T47D (cell line): ENCODE measurements around the gene OPHN1.
A peak's percentile ranks its signal among the peaks of the same experiment; 100 is the strongest.

Experiments used
- DNase-seq, 2 experiments: peaks; one replicate each; pipeline versions ENCODE4 v3.0.0 to v3.0.0-alpha.2; 2011 to 2012; ENCODE audit warnings: low read depth in 1 of 2, low spot score in 1 of 2
- JUND ChIP-seq: IDR thresholded peaks from 2 replicates; pipeline ENCODE4 v1.6.1; 2012; ENCODE audit warnings: low read depth
- in situ Hi-C: cut with HindIII; loops from 2 replicates; pipeline ENCODE4 v1.10.0; 2016; ENCODE audit warnings: low sequenced_read_pairs, low pct_unique_long_range_greater_than_20kb

OPHN1 gene

DNA sequence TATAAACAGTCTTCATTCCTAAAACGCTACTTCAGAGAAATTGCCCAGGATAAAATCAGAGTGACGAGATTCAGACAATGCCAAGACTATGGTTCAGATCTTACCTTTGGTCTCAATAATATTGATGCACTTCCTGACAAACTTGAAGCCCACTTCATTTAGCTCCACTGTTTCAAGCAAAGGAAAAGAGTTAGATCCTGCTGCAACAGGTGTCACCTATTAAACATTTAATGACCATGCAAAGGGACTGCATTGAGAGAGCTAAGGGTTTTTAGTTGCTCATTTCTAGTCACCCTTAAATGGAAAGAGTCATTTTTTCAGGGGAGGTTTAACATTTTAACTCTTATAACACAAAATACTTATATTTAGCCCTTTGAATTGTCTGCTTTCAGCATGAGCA lies 239.5 kb downstream of the OPHN1 start:
- DNase-seq = no peak
- no peak for TF ChIP-seq JUND
- in situ Hi-C loops = no loop called here

DNA sequence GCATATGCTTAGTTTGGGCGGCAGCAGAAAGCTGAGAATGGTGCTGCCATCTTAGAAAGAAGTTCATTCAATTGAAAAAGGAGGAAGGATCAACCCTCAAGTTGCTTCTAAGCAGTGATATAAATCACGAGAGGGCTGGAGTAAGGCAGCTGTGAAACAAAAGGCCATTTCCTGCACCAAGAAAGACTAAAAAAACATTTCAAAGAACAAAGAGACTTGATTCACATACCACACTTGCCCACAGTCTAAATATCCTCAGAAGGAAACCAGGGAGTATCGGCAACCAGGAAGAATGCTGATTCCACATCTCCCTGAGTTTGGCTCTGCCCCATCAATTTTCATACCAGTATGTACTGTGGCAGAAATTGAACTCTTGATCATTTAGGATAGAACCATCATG lies 240.1 kb downstream of the OPHN1 start:
- TF ChIP-seq JUND = no peak
- no peak for DNase-seq
- in situ Hi-C loops = no loop called here

DNA sequence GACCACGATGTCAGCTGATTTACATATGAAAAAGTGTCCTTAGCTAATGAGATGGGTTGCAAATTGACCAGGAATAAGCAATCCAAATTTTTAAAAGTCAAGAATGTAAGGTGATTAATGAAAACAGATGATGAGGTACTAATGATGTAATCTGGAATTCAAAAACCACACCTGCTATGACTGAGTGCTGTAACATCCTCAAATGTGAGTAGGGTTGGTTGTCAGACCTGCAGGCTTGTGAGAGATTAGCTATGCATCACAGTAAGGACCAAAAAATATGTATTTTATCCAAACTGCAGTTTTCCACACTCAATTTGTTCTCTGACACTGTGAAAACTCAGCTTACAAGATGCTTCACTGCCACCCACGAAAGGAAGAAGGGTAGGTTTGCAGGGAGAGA lies 242.5 kb downstream of the OPHN1 start:
- no peak for TF ChIP-seq JUND
- in situ Hi-C loops = no loop called here
- DNase-seq = no peak

DNA sequence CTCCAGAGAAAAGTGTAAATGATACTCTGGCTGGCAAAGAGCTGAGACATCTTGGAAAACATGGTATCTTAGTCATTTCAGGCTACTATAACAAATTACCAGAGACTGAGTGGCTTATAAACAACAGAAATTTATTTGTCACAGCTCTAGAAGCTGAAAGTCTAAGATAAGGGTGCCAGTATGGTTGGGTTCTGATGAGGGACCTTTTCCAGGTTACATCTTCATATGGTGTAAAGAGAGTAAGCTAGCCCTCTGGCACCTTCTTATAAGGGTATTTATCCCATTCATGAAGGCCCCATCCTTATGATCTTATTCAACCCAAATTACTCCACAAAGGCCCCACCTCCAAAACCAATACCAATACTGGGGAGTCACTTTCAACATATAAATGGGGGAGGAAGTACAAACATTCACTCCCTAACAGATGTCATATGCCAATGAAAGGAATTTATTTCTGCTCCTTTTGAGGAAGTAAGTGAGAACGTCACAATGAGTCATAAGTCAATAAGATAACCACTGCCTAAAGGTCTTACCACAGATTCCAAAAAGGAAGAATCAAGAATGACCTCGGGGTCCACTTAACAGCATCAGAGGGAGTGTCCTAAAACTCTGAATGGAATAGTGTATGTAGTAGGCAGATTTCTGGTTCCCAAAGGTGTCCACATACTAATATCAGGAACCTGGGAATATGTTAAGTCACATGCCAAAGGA lies 246.6 kb downstream of the OPHN1 start:
- in situ Hi-C loops = no loop called here
- no peak for DNase-seq
- no peak for TF ChIP-seq JUND

DNA sequence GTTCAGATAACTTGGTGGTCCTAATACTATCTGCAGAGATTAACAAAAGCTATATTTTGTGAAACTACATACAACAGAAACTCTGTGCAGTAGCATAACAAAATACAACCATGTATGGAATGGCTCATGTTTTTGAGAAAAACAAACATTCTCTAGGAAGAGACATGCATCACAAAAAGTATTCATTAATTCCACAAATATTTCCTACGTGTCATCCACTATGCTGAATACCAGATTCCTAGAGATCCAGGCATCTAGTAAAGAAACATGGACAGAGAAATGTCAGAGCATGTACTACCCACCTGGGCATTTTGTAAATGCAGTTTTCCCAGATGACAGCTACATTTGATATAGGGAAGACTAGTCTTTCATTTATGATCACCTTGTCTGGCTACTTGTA lies 248.1 kb downstream of the OPHN1 start:
- DNase-seq = no peak
- no peak for TF ChIP-seq JUND
- in situ Hi-C loops = no loop called here

DNA sequence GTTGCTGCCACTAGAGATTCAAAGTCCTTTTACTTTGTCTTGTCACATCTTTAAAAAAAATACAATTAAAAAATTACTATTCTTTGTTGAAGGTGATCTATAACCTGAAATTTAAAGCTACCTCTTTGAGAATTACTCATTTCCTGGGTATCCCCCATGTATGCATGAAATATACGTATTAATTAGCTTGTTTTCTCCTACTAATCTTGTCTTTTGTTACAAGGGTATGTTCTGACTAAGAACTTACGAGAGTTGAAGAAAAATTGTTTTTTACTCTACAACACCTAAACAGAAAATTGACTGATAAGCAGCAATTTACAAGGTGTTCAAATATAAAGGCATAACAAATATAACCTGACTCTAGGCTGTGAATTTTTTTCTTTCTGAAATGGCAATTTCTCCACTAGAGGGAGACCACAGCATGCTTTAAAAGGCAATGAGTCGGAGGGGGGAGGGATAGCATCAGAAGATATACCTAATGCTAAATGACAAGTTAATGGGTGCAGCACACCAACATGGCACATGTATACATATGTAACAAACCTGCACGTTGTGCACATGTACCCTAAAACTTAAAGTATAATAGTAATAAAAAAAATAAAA lies 249.6 kb downstream of the OPHN1 start:
- no peak for TF ChIP-seq JUND
- in situ Hi-C loops = no loop called here
- DNase-seq = peak in 1 of 2 experiments; percentile 52

DNA sequence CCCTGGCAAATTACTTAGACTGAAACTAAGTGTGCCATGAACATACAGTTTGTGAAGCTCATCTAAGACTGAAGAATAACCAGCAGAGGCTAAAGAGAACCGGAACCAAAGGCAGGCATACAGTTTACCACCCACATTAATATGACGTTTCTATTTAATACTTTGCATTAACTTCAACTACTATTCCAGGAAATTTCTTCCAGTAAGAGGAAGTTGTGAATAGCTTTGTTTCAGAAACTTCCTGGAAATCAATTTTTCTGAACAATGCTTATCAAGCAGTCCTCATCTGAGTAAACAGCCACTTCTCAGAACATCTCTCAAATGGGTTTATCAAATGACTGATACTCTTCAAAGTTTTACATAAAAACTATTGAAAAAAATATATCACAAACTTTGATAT lies 252.7 kb downstream of the OPHN1 start:
- no peak for DNase-seq
- TF ChIP-seq JUND = no peak
- in situ Hi-C loops = no loop called here

DNA sequence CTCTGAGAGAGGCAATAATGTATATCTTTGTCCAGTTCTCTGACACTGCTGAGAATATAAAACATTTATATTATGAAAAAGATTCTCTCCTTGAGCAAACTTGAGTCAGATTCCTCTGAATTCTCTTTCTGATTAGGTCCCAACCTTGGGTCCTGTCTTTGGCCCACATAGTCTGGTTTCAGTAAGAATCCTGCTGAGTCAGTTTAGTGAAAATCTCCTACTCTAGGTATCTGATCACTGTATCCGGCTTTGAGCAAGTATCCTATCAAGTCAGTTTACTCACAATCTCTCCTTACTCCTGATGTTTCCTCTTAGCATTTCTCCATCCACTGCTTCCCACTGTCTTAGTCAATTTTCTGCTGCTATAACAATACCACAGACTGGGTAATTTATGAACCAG lies 253.9 kb downstream of the OPHN1 start:
- TF ChIP-seq JUND = no peak
- in situ Hi-C loops = no loop called here
- DNase-seq = no peak

DNA sequence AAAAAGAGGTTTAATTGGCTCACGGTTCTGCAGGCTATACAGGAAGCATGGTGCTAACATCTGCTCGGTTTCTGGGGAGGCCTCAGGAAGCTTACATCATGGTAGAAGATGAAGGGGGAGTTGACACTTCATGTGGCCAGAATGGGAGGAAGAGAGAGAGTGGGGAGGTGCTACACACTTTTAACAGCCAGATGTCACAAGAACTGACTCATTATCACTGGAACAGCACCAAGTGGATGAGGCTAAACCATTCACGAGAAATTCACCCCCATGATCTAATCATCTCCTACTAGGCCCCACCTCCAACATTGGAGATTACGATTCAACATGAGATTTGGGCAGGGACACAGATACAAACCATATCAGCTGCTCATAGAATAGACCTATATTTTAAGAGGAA lies 255.8 kb downstream of the OPHN1 start:
- no peak for DNase-seq
- no peak for TF ChIP-seq JUND
- in situ Hi-C loops = no loop called here

DNA sequence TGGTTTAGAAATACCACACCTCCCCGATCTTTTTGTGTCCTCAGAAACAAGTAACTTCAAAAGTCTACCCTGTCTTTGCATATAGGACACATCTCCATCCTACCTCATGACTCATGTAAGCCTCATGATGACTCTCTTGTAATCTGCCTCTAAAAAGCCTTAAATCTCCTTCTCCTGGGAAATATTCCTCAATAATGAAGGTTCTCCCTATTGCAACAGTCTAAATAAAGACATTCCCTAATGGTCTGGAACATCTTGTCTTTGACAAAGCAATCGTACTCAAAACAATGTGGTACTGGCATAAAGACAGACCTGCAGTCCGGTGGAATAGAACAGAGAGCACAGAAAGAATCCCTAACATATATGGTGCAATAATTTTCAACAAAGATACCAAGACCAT lies 257.7 kb downstream of the OPHN1 start:
- DNase-seq = no peak
- in situ Hi-C loops = no loop called here
- no peak for TF ChIP-seq JUND

DNA sequence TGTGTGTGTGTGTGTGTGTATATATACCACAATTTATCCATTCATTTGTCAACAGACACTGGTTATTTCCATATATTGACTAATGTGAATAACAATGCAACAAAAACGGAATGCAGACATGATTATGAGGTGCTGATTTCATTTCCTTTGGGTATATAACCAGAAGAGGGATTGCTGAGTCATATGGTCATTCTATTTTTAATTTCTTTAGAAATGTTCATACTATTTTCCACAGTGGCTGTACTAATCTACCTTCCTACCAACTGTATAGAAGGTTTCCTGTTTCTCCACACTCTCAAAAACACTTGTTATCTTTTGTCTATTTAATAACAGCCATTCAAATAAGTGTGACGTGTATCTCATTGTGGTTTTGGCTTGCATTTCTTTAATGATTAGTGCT lies 269.9 kb downstream of the OPHN1 start:
- DNase-seq = no peak
- no peak for TF ChIP-seq JUND
- in situ Hi-C loops = no loop called here

DNA sequence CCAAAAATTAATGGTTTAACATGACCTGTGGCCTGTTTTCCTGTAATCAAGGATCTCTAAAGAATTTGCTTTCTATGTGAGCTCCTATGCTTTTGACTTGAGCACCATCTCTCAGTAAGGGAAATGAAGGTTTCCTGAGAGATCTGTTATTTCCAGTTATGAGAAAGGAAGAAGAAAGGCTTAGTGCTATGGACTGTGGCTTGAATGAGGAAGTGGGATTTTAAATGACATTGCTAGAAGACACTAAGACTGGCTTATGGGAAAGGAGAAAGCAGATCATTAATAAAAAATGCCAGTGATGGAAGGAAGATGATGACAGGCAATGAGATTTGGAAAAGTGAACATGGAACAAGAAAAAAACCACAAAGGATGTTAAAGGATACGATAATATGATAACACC lies 285.4 kb downstream of the OPHN1 start:
- DNase-seq = no peak
- no peak for TF ChIP-seq JUND
- in situ Hi-C loops = no loop called here

DNA sequence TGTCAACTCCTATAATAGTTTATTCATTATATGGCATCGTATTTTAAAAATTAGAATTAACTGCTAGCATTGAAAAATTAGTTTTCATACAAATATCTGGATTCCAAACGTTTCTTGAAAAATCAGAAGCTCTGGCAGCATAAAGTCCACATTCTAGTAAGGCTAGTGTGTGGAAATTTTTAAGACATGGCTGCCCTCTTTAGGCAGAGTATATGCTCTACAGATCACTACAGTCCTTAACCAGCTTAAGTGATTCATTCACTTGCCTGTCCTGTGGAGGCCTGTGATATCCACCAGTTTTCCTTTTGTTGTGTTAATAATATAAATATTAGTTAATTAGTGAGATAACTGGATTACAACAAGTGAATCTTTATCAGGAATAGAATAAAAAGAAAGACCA lies 287.2 kb downstream of the OPHN1 start:
- in situ Hi-C loops = no loop called here
- no peak for TF ChIP-seq JUND
- DNase-seq = peak; percentile 3 to 46

DNA sequence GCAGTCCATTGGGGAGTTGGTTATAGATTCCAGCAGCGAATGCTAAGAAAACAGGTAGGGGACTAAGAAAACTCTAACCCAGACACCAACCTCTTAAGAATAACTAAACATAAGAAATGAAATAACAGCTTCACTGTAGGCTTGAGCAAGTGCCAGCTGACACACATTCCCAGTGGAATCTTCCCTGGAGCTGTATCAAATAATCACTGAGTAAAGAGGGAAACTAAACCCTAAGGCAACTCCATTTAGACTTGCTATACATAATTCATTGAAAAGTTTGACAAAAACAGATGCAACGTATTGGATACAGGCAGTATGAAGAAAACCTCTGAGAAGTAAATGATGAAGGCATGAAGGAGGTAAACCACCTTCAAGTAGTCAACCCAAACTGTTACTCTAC lies 293.5 kb downstream of the OPHN1 start:
- DNase-seq = peak in 1 of 2 experiments; percentile 1
- no peak for TF ChIP-seq JUND
- in situ Hi-C loops = no loop called here
